HCT116 (cell line): ENCODE data around the gene TNRC6B. TPM values are rescaled to one million over a fixed set of nuclear protein-coding genes. Genes with fewer than 3 reads are reported as not detected.

Experiments used
- ATAC-seq: fragments of 200-7000 bp; cut with Tn5 transposase; 2 replicates; pipeline ENCODE4 v1.9.1; 2020; ENCODE audit warnings: mild to moderate bottlenecking, moderate library complexity
- BruUV-seq: library from RNA; stranded (reverse); fragments of 400-500 nt; replicated peaks from 2 replicates; lab custom pipeline; 2021; lab: Mats Ljungman, UMichigan
- CTCF ChIA-PET: fragments of 300-600 bp; sonication (Branson Sonifier 250); formaldehyde crosslinking; loops from one replicate; lab custom pipeline; 2021; ENCODE audit warnings: antibody characterized with exemption; lab: Charles Lee
- POLR2A ChIA-PET: fragments of 300-600, 350-600 bp; sonication (Branson Sonifier 250); formaldehyde crosslinking; loops from one replicate; lab custom pipeline; 2021; ENCODE audit warnings: antibody characterized with exemption; lab: Charles Lee
- RAD21 ChIA-PET, 2 experiments: fragments of 300-600 bp; sonication (Branson Sonifier 250); formaldehyde crosslinking; loops; one replicate each; lab custom pipeline; 2023; ENCODE audit warnings: low total read pairs in 2 of 2; ENCODE audit not compliant: uncharacterized antibody in 2 of 2, unreplicated experiment in 2 of 2, low non-redundant PET in 1 of 2; lab: Charles Lee
- DNase-seq: peaks from one replicate; pipeline ENCODE4 v3.0.0-alpha.2; 2010; ENCODE audit warnings: low read depth, low spot score
- H2AFZ ChIP-seq: fragments of 200-600 bp; shearing (Covaris generic), sonication (generic); 2 replicates; pipeline ENCODE4 v1.6.1; 2017; ENCODE audit warnings: low read depth, mixed run types, mixed read lengths, antibody characterized with exemption, low read length; ENCODE audit not compliant: poor library complexity, severe bottlenecking
- H3K27ac ChIP-seq: 2 replicates; pipeline ENCODE4 v1.5.1; 2012; ENCODE audit warnings: low read depth, low read length
- H3K27me3 ChIP-seq: fragments of 200-600 bp; sonication (generic); 2 replicates; pipeline ENCODE4 v1.6.1; 2016; ENCODE audit warnings: mixed run types, low read length, mixed read lengths; ENCODE audit not compliant: insufficient read depth
- H3K36me3 ChIP-seq, 2 experiments: fragments of 200-500 bp in 1 of 2; fragments of 200-600 bp in 1 of 2; sonication (Bioruptor generic) in 1 of 2; sonication (generic) in 1 of 2; 2 replicates each; pipeline versions ENCODE4 v1.5.1 to v1.6.1; 2014 to 2016; ENCODE audit warnings: low read length in 2 of 2, inconsistent platforms in 1 of 2, mixed read lengths in 1 of 2, mixed run types in 1 of 2; ENCODE audit not compliant: insufficient read depth in 2 of 2, control insufficient read depth in 1 of 2
- H3K4me1 ChIP-seq, 2 experiments: fragments of 200-600 bp in 1 of 2; sonication (generic) in 1 of 2; 2 replicates each; pipeline versions ENCODE4 v1.5.1 to v1.6.1; 2012 to 2017; ENCODE audit warnings: low read length in 2 of 2, inconsistent platforms in 1 of 2, mild to moderate bottlenecking in 1 of 2, mixed read lengths in 1 of 2, mixed run types in 1 of 2, moderate library complexity in 1 of 2; ENCODE audit not compliant: insufficient read depth in 2 of 2, control insufficient read depth in 1 of 2
- H3K4me2 ChIP-seq: fragments of 200-600 bp; sonication (generic); 2 replicates; pipeline ENCODE4 v1.6.1; 2017; ENCODE audit warnings: mixed run types, low read length, mixed read lengths
- H3K4me3 ChIP-seq, 2 experiments: fragments of 200-600 bp in 1 of 2; sonication (generic) in 1 of 2; replicated peaks in 1 of 2; 2 replicates each; pipeline ENCODE4 v1.5.1; 2011 to 2016; ENCODE audit warnings: low read length in 2 of 2, control low read depth in 1 of 2, low read depth in 1 of 2, mild to moderate bottlenecking in 1 of 2, mixed read lengths in 1 of 2, mixed run types in 1 of 2
- H3K79me2 ChIP-seq: fragments of 200-600 bp; sonication (generic); 2 replicates; pipeline ENCODE4 v1.6.1; 2017; ENCODE audit warnings: mild to moderate bottlenecking, mixed run types, low read length, moderate library complexity, mixed read lengths; ENCODE audit not compliant: insufficient read depth
- H3K9ac ChIP-seq: fragments of 200-600 bp; sonication (generic); 2 replicates; pipeline ENCODE4 v1.6.1; 2016; ENCODE audit warnings: low read length, mixed read lengths
- H3K9me2 ChIP-seq: fragments of 200-600 bp; sonication (generic), shearing (Covaris generic); 2 replicates; pipeline ENCODE4 v1.6.1; 2017; ENCODE audit warnings: mixed run types, mild to moderate bottlenecking, moderate library complexity; ENCODE audit not compliant: insufficient read depth
- H3K9me3 ChIP-seq, 2 experiments: fragments of 200-500 bp in 1 of 2; fragments of 200-600 bp in 1 of 2; sonication (Bioruptor generic) in 1 of 2; sonication (generic) in 1 of 2; 2 replicates each; pipeline ENCODE4 v1.6.1; 2014 to 2017; ENCODE audit warnings: low read length in 2 of 2, mixed read lengths in 2 of 2, inconsistent platforms in 1 of 2, low read depth in 1 of 2, mild to moderate bottlenecking in 1 of 2, mixed run types in 1 of 2, moderate library complexity in 1 of 2; ENCODE audit not compliant: control insufficient read depth in 1 of 2, insufficient read depth in 1 of 2
- H4K20me1 ChIP-seq: fragments of 200-600 bp; sonication (generic), shearing (Covaris generic); 2 replicates; pipeline ENCODE4 v1.6.1; 2017; ENCODE audit warnings: mixed run types, mild to moderate bottlenecking, moderate library complexity; ENCODE audit not compliant: insufficient read depth
- CEBPB ChIP-seq: IDR thresholded peaks from 2 replicates; pipeline ENCODE4 v1.6.1; 2012; ENCODE audit warnings: low read depth
- ZNF274 ChIP-seq: fragments of 200-500 bp; sonication (Bioruptor generic); IDR thresholded peaks from 2 replicates; pipeline ENCODE4 v1.6.1; 2014; ENCODE audit warnings: mild to moderate bottlenecking, low read depth, low read length, inconsistent platforms
- intact Hi-C: fragments of 100-400 bp; cut with micrococcal nuclease; formaldehyde crosslinking; loops from 2 replicates; pipeline ENCODE4 v1.10.0; 2022
- total RNA-seq: library from RNA; stranded (reverse); gene quantifications from one replicate; pipeline ENCODE4 v1.2.1, GENCODE V29; 2021; ENCODE audit not compliant: unreplicated experiment
- TF ChIP-seq, protein P1 (sequence below): IDR thresholded peaks from 2 replicates; pipeline ENCODE4 v1.6.1; 2011; ENCODE audit warnings: mild to moderate bottlenecking, low read length, moderate library complexity; ENCODE audit not compliant: insufficient replicate concordance; ENCODE audit errors: extremely low read depth
- TF ChIP-seq, protein P2 (sequence below): IDR thresholded peaks from 2 replicates; pipeline ENCODE4 v1.6.1; 2012; ENCODE audit warnings: low read depth
- TF ChIP-seq, protein P3 (sequence below): IDR thresholded peaks from 2 replicates; pipeline ENCODE4 v1.6.1; 2012

The TNRC6B gene
- total RNA-seq, 1 experiment from 2014 or later, result 29.8 TPM

DNA sequence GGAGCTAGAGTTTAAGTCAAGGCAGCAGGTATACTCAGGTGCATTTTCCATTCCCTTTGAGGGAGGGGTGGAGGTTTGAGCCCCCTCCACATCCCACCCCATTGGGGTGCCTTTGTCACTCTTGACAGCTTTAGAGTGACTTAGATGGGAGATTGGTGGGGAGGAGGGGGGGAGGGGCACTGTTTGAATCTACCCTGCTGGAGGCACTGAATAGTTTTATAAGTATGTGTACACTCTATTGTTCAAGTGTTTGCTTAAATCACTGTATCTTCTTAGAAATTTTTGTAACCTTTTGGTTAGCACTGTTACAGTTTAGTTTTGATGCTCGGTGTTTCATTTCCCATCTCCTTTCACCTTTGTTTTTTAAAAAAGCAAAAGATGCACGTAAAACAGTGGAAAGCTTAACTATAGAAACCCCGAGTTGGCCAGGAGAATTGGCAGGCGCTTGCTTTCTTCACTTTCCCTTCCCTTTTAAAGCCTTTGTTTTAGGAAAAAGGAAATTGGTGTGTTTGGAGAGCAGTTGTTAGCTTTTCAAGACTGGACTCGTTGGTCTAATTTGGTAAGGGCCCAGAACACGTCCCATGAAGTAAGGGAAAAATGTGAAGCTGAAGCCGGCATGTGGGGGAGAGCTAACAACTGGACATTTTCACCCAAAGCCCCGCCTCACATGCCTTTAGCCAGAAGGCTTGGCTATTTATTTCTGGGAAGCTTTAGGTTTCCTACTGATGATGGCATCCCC lies 42.8 kb downstream of the TNRC6B start:
- H3K27me3 ChIP-seq, result no peaks in the 10 kb centered on the region
- H3K4me1 ChIP-seq, result no peaks in the 10 kb centered on the region
- H2AFZ ChIP-seq, result no peak overlapping the region
- H3K9ac ChIP-seq, result no peak overlapping the region
- H3K4me3 ChIP-seq, result no peak overlapping the region
- peaks cover 25% of the 10 kb centered on the region for H3K79me2 ChIP-seq
- ChIA-PET POLR2A (no interaction called here), RAD21 (interaction anchor here in 1 of 2 experiments (0.6 kb wide), 1 partner anchor 21 kb away, joined by 4 read pairs; no protein-coding TSS in a partner anchor), CTCF (no interaction called here)
- H4K20me1 ChIP-seq, result no peaks in the 10 kb centered on the region
- no peak for ATAC-seq
- no peaks in the 10 kb centered on the region for H3K9me2 ChIP-seq
- H3K4me2 ChIP-seq, result no peak overlapping the region
- no TSS peak for BruUV-seq
- DNase-seq, result no peak
- TF ChIP-seq, protein P1, sequence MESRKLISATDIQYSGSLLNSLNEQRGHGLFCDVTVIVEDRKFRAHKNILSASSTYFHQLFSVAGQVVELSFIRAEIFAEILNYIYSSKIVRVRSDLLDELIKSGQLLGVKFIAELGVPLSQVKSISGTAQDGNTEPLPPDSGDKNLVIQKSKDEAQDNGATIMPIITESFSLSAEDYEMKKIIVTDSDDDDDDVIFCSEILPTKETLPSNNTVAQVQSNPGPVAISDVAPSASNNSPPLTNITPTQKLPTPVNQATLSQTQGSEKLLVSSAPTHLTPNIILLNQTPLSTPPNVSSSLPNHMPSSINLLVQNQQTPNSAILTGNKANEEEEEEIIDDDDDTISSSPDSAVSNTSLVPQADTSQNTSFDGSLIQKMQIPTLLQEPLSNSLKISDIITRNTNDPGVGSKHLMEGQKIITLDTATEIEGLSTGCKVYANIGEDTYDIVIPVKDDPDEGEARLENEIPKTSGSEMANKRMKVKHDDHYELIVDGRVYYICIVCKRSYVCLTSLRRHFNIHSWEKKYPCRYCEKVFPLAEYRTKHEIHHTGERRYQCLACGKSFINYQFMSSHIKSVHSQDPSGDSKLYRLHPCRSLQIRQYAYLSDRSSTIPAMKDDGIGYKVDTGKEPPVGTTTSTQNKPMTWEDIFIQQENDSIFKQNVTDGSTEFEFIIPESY, result no peak
- TF ChIP-seq, protein P2, sequence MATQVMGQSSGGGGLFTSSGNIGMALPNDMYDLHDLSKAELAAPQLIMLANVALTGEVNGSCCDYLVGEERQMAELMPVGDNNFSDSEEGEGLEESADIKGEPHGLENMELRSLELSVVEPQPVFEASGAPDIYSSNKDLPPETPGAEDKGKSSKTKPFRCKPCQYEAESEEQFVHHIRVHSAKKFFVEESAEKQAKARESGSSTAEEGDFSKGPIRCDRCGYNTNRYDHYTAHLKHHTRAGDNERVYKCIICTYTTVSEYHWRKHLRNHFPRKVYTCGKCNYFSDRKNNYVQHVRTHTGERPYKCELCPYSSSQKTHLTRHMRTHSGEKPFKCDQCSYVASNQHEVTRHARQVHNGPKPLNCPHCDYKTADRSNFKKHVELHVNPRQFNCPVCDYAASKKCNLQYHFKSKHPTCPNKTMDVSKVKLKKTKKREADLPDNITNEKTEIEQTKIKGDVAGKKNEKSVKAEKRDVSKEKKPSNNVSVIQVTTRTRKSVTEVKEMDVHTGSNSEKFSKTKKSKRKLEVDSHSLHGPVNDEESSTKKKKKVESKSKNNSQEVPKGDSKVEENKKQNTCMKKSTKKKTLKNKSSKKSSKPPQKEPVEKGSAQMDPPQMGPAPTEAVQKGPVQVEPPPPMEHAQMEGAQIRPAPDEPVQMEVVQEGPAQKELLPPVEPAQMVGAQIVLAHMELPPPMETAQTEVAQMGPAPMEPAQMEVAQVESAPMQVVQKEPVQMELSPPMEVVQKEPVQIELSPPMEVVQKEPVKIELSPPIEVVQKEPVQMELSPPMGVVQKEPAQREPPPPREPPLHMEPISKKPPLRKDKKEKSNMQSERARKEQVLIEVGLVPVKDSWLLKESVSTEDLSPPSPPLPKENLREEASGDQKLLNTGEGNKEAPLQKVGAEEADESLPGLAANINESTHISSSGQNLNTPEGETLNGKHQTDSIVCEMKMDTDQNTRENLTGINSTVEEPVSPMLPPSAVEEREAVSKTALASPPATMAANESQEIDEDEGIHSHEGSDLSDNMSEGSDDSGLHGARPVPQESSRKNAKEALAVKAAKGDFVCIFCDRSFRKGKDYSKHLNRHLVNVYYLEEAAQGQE, result no peak
- TF ChIP-seq, protein P3, sequence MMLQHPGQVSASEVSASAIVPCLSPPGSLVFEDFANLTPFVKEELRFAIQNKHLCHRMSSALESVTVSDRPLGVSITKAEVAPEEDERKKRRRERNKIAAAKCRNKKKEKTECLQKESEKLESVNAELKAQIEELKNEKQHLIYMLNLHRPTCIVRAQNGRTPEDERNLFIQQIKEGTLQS, result no peak
- TF ChIP-seq ZNF274 (no peak), CEBPB (no peak)
- H3K9me3 ChIP-seq, result no peaks in the 10 kb centered on the region
- no peak overlapping the region for H3K27ac ChIP-seq
- intact Hi-C loops, result no loop called here
- H3K36me3 ChIP-seq, result no peaks in the 10 kb centered on the region
